Effector memory CD8-positive, alpha-beta T cell (primary cell): Measurements from ENCODE around the gene UNC13D.
"Not testable (repeated sequence)": the region's sequence is repeated elsewhere in the genome, so short reads cannot be mapped to it uniquely, and the experiment has no call there.

Source experiments
- ATAC-seq: fragments of 150-1000 bp; cut with Tn5 transposase; replicated peaks from 2 replicates; pipeline ENCODE4 v1.10.0; 2021; ENCODE audit warnings: mild to moderate bottlenecking, moderate library complexity
- DNase-seq, 3 experiments: peaks; one replicate each; pipeline ENCODE4 v3.0.0; 2021
- H3K27ac Mint-ChIP-seq, 2 donors: one replicate each; pipeline ENCODE4 v1.8.0; 2022; ENCODE audit warnings: mild to moderate bottlenecking in 2 of 2, mixed read lengths in 2 of 2, moderate library complexity in 2 of 2
- H3K27me3 Mint-ChIP-seq, 2 donors: one replicate each; pipeline ENCODE4 v1.8.0; 2022; ENCODE audit warnings: mixed read lengths in 2 of 2
- H3K36me3 Mint-ChIP-seq: one replicate; pipeline ENCODE4 v1.8.0; 2022; ENCODE audit warnings: mild to moderate bottlenecking, moderate library complexity, mixed read lengths; ENCODE audit not compliant: insufficient read depth
- H3K4me1 Mint-ChIP-seq, 2 donors: one replicate each; pipeline ENCODE4 v1.8.0; 2022; ENCODE audit warnings: low read depth in 2 of 2, mixed read lengths in 2 of 2
- H3K4me3 Mint-ChIP-seq, 2 donors: one replicate each; pipeline ENCODE4 v1.8.0; 2022; ENCODE audit warnings: mild to moderate bottlenecking in 2 of 2, mixed read lengths in 2 of 2, moderate library complexity in 2 of 2
- H3K9me3 Mint-ChIP-seq, 2 donors: one replicate each; pipeline ENCODE4 v1.8.0; 2022; ENCODE audit warnings: mixed read lengths in 2 of 2

The UNC13D gene

GRCh38 chr17:75878174-75878998 lies 34.2 kb upstream of the UNC13D start, which contains the start of gene TRIM47:
Gene TRIM47, minus strand, starts transcription at chr17:75878581. Its CDS starts 33 bp downstream, at chr17:75878548.
- peak; percentile 9 for ATAC-seq
- peak within 1 kb of the TSS; percentile 75 to 93 for H3K27ac Mint-ChIP-seq
- H3K27me3 Mint-ChIP-seq, result no peaks in the 10 kb centered on the region
- peaks cover 2% of the 10 kb centered on the region for H3K36me3 Mint-ChIP-seq
- peaks cover 21 to 31% of the 10 kb centered on the region in 2 donors for H3K4me1 Mint-ChIP-seq
- no peaks in the 10 kb centered on the region for H3K9me3 Mint-ChIP-seq
- peak within 1 kb of the TSS; percentile 87 to 92 for H3K4me3 Mint-ChIP-seq
- DNase-seq, result peak in 1 of 3 experiments; percentile 27

GRCh38 chr17:75877752-75878173 lies 33.6 kb upstream of the UNC13D start:
- H3K4me1 Mint-ChIP-seq, result peaks cover 21 to 35% of the 10 kb centered on the region in 2 donors
- H3K4me3 Mint-ChIP-seq, result peak overlapping the region; percentile 87 to 92
- peak; percentile 73 for ATAC-seq
- H3K36me3 Mint-ChIP-seq, result peaks cover 2% of the 10 kb centered on the region
- no peaks in the 10 kb centered on the region for H3K9me3 Mint-ChIP-seq
- no peaks in the 10 kb centered on the region for H3K27me3 Mint-ChIP-seq
- peak; percentile 61 to 70 (median 69) for DNase-seq
- peak overlapping the region; percentile 75 to 93 for H3K27ac Mint-ChIP-seq

DNA sequence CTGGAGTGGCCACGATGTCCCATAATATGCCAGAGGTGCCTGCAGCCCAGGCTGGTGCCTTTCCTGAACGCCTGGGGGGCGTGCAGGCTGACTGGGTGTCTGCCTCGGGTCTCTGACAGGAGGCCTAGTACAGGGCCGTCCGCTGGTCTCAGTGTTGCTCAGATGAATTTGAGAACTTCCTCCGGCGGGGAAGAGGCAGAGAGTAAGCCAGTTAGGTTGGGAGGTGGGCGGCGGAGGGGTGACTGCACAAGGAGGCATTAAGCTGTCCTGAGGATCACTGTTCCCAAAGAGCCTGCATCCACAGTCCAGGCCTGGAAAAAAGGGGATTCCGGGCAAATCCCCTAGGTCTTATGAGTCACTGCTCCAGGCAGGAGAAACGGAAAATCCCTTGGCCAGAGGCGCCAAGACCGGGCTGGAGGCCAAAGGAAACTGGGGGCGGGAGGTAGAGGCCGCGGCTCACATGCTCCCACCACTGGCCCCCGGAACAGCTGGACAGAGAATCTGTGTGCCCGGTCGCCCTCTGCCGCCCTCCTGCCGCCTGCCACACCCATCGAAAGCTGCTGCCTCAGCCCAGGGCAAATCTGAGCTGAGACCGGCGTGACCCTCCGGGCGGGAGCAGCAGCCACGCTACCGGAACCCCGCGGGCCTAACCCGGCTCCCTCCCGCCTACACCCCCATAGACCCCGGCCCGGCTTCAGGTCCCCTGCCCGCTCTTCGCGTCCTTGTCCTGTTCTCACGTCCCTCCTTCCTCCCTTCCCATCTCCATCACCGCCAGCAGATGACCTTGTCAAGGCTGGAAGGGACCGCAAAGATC lies 32.9 kb upstream of the UNC13D start:
- Mint-ChIP-seq H3K27ac (peak overlapping the region; percentile 75 to 93), H3K4me1 (peaks cover 21 to 39% of the 10 kb centered on the region in 2 donors), H3K27me3 (no peaks in the 10 kb centered on the region), H3K9me3 (no peaks in the 10 kb centered on the region), H3K4me3 (peak overlapping the region; percentile 87 to 92), H3K36me3 (peaks cover 2% of the 10 kb centered on the region)
- ATAC-seq, result no peak
- peak in 1 of 3 experiments; percentile 23 for DNase-seq

GRCh38 chr17:75876190-75876937 lies 32.2 kb upstream of the UNC13D start:
- Mint-ChIP-seq H3K36me3 (peaks cover 2% of the 10 kb centered on the region), H3K4me1 (peaks cover 21 to 33% of the 10 kb centered on the region in 2 donors), H3K27me3 (no peaks in the 10 kb centered on the region), H3K27ac (peak overlapping the region; percentile 75 to 93), H3K4me3 (peak overlapping the region; percentile 87 to 92), H3K9me3 (no peaks in the 10 kb centered on the region)
- ATAC-seq, result peak; percentile 71
- DNase-seq, result peak; percentile 60 to 65 (median 65)

- H3K9me3 Mint-ChIP-seq, result no peaks in the 10 kb centered on the region
- peak overlapping the region; percentile 75 to 93 for H3K27ac Mint-ChIP-seq
- no peaks in the 10 kb centered on the region for H3K27me3 Mint-ChIP-seq
- peak overlapping the region; percentile 87 to 92 for H3K4me3 Mint-ChIP-seq
- ATAC-seq (no peak), DNase-seq (no peak)
- H3K4me1 Mint-ChIP-seq, result peaks cover 21 to 33% of the 10 kb centered on the region in 2 donors
- peaks cover 2% of the 10 kb centered on the region for H3K36me3 Mint-ChIP-seq
Measured at GRCh38 chr17:75875940-75876189, 31.7 kb upstream of the UNC13D start.

DNA sequence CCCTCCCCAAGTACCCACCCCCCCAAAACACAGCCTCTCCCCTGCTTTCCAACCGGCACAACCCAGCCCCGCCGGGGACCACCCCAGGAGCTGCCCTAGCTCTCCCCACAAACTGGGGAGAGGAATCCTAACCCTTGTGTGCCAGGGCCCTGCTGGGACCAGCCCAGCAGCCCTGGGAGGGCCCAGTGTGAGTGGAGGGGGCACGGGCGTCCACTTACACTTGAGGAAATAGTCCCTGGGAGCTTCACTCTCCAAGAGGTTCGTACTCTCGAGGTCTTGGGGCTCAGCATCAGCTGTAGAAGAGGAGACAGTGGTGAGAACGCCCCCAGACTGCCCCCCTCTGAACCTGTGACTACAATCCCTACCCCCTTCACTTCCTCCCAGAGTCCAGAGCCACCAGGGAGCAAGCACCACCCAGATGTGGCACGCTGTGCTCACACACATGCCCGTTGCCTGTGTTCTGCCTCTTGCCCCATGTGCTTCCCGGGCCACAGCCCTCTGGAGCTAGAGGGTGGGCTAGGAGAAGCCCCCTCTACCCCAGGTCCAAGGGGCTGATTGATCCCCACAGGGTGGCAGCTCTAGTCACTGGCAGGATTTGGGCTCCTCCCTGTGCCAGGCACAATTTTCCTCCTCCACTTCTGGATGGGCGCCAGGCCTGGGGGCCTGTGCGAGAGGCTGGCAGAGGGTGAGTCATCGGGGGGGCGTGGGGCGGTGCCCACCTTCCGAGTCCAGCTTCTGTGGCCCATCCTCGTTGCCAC lies 31.2 kb upstream of the UNC13D start:
- peak overlapping the region; percentile 75 to 93 for H3K27ac Mint-ChIP-seq
- peaks cover 21 to 33% of the 10 kb centered on the region in 2 donors for H3K4me1 Mint-ChIP-seq
- DNase-seq (no peak), ATAC-seq (no peak)
- H3K27me3 Mint-ChIP-seq, result no peaks in the 10 kb centered on the region
- H3K36me3 Mint-ChIP-seq, result peaks cover 2% of the 10 kb centered on the region
- H3K4me3 Mint-ChIP-seq, result peak overlapping the region; percentile 87 to 92
- no peaks in the 10 kb centered on the region for H3K9me3 Mint-ChIP-seq

DNA sequence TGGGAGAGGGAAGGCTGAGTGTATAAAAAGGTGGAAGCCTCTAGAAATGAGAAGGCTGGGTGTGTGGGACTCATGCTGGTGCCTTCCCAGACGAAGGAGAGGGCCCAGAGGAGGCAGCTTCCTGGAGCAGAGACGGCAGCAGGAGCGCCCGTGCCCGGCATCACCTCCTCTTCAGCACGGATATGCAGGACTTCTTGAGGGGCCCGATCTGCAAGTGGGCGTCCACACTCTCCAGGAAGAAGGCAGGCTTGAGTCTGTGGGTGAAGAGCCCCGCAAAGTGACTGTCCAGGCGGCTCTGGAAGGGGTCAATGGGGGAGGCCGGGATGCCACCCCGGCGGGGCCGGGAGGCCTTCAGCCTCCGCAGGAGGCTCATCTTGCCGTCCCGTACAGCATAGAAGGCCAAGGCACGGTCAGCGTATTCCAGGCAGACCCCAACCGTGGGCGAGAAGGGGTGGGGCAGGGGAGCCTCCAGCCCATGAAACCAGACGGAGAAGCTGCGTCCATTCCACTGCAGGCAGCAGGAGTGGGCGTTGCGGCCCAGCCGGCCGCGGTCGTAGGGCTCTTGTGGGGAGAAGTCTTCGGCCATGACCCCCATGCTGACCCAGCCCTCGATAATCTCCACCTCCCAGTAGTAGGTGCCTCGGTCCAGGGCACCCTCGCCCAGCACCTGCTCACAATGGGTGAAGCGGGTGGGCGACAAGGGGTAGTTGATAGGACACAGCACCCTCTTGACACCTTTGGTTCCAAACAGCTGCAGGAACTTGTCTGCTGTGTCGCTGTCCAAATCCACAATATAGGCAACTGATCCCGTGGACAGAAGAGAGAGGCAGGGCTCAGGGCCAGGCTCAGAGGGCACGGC lies 30.3 kb upstream of the UNC13D start:
- DNase-seq (no peak), ATAC-seq (no peak)
- Mint-ChIP-seq H3K27ac (peak overlapping the region in 1 of 2 donors; percentile 93), H3K4me1 (peaks cover 21 to 33% of the 10 kb centered on the region in 2 donors), H3K9me3 (no peaks in the 10 kb centered on the region), H3K27me3 (no peaks in the 10 kb centered on the region), H3K4me3 (peak overlapping the region; percentile 12 to 37), H3K36me3 (peaks cover 2% of the 10 kb centered on the region)

DNA sequence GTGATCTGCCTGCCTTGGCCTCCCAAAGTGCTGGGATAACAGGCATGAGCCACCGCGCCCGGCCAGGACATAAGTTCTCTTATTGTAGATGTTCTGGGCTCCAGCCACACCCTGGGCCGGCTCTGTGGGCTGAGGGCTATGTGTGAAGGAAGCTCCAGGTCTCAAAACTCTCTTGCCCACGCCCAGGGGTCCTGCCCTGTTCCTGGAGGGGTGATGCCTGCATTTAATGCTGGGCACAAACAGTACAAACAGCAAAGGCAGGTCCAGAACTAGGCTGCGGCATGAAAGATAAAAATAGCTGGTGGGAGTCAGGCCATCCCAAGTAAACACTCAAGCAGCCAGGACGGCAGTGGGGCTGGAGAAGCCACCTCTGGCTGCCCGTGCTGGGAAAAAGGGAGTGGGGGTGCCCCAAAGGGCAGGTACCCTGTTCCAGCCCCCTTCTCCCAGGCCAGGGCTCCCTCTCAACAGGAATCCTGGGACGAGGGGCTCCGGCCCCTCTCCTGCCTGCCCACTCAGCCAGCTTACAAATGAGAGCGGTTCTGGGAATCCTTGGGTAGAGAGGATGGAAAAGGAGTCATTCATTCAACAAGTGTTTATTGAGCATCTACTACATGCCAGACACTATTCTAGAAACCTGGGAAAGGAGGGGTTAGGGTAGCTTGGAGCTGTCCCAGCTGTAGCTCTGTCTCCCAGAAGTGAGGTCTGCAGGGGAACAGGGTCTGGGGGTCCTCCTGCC lies 29.6 kb upstream of the UNC13D start:
- peak overlapping the region; percentile 12 to 37 for H3K4me3 Mint-ChIP-seq
- H3K36me3 Mint-ChIP-seq, result peaks cover 2% of the 10 kb centered on the region
- no peaks in the 10 kb centered on the region for H3K9me3 Mint-ChIP-seq
- H3K27me3 Mint-ChIP-seq, result no peaks in the 10 kb centered on the region
- H3K4me1 Mint-ChIP-seq, result peaks cover 21 to 33% of the 10 kb centered on the region in 2 donors
- no peak for DNase-seq
- no peak for ATAC-seq
- H3K27ac Mint-ChIP-seq, result no peak overlapping the region

GRCh38 chr17:75872434-75873351 lies 28.5 kb upstream of the UNC13D start:
- peaks cover 19 to 32% of the 10 kb centered on the region in 2 donors for H3K4me1 Mint-ChIP-seq
- peak overlapping the region; percentile 20 to 52 for H3K4me3 Mint-ChIP-seq
- ATAC-seq (peak; percentile 56), DNase-seq (peak; percentile 45 to 56 (median 46))
- H3K9me3 Mint-ChIP-seq, result no peaks in the 10 kb centered on the region
- H3K27me3 Mint-ChIP-seq, result no peaks in the 10 kb centered on the region
- H3K27ac Mint-ChIP-seq, result peak overlapping the region; percentile 68 to 86
- H3K36me3 Mint-ChIP-seq, result peaks cover 2% of the 10 kb centered on the region

DNA sequence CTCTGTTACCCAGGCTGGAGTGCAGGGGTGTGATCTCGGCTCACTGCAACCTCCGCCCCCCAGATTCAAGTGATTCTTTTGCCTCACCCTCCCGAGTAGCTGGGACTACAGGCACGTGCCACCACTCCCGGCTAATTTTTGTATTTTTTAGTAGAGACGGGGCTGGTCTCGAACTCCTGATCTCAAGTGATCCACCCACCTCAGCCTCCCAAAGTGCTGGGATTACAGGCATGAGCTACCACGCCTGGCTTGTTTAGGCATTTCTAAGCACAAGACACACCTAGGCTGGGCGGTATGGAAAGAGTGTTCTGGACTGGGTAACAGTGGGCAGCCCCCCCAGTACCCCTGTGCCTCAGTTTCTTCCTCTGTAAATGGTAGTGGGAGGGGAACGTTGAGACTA lies 26.0 kb upstream of the UNC13D start:
- peaks cover 3 to 13% of the 10 kb centered on the region in 2 donors for H3K4me1 Mint-ChIP-seq
- DNase-seq, H3K9me3 Mint-ChIP-seq, ATAC-seq, H3K36me3 Mint-ChIP-seq, H3K27ac Mint-ChIP-seq, H3K4me3 Mint-ChIP-seq, H3K27me3 Mint-ChIP-seq: not testable (repeated sequence)
